Type B pancreatic cell (in vitro differentiated cells): Measurements from ENCODE around the gene CCNG2. TPM values are rescaled to one million over a fixed set of nuclear protein-coding genes. Genes with fewer than 3 reads are reported as not detected.

ENCODE experiments used
- DNase-seq: peaks from one replicate; pipeline ENCODE4 v3.0.0; 2021; ENCODE audit warnings: mixed read lengths; ENCODE audit not compliant: unreplicated experiment; ENCODE audit errors: extremely low spot score
- H3K27ac Mint-ChIP-seq: 2 replicates; pipeline ENCODE4 v1.8.0; 2021; ENCODE audit warnings: mild to moderate bottlenecking, mixed read lengths
- H3K27me3 Mint-ChIP-seq: 2 replicates; pipeline ENCODE4 v1.8.0; 2021; ENCODE audit warnings: mixed read lengths
- H3K36me3 Mint-ChIP-seq: 2 replicates; pipeline ENCODE4 v1.8.0; 2021; ENCODE audit warnings: mixed read lengths
- H3K4me1 Mint-ChIP-seq: one replicate; pipeline ENCODE4 v1.8.0; 2021; ENCODE audit warnings: mixed read lengths; ENCODE audit not compliant: unreplicated experiment
- H3K4me3 Mint-ChIP-seq: 2 replicates; pipeline ENCODE4 v1.8.0; 2021; ENCODE audit warnings: mild to moderate bottlenecking, mixed read lengths
- H3K9me3 Mint-ChIP-seq: 2 replicates; pipeline ENCODE4 v1.8.0; 2021; ENCODE audit warnings: mixed read lengths
- total RNA-seq: library from RNA; stranded (reverse); gene quantifications from 2 replicates; pipeline ENCODE4 v1.2.1, GENCODE V29; 2021; ENCODE audit warnings: low replicate concordance
- TF ChIP-seq, protein P1 (sequence below): fragments of 200-600 bp; sonication (generic); conservative IDR thresholded peaks from 2 replicates; pipeline ENCODE4 v1.5.0; 2021; ENCODE audit warnings: antibody characterized with exemption, mild to moderate bottlenecking

CCNG2 gene
- total RNA-seq, 1 donor from 2014 or later, result 67.9 TPM

- peaks cover 5% of the 10 kb centered on the region for H3K36me3 Mint-ChIP-seq
- no peaks in the 10 kb centered on the region for H3K9me3 Mint-ChIP-seq
- DNase-seq, result no peak
- peak overlapping the region; percentile 100 for H3K27ac Mint-ChIP-seq
- H3K27me3 Mint-ChIP-seq, result peaks cover 7% of the 10 kb centered on the region
- H3K4me1 Mint-ChIP-seq, result peaks cover 43% of the 10 kb centered on the region
- TF ChIP-seq, protein P1, sequence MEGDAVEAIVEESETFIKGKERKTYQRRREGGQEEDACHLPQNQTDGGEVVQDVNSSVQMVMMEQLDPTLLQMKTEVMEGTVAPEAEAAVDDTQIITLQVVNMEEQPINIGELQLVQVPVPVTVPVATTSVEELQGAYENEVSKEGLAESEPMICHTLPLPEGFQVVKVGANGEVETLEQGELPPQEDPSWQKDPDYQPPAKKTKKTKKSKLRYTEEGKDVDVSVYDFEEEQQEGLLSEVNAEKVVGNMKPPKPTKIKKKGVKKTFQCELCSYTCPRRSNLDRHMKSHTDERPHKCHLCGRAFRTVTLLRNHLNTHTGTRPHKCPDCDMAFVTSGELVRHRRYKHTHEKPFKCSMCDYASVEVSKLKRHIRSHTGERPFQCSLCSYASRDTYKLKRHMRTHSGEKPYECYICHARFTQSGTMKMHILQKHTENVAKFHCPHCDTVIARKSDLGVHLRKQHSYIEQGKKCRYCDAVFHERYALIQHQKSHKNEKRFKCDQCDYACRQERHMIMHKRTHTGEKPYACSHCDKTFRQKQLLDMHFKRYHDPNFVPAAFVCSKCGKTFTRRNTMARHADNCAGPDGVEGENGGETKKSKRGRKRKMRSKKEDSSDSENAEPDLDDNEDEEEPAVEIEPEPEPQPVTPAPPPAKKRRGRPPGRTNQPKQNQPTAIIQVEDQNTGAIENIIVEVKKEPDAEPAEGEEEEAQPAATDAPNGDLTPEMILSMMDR, result no peak
- peak overlapping the region; percentile 51 for H3K4me3 Mint-ChIP-seq
Measured at GRCh38 chr4:77154761-77155499, 2.1 kb upstream of the CCNG2 start.

- Mint-ChIP-seq H3K27me3 (peaks cover 7% of the 10 kb centered on the region), H3K4me3 (peak overlapping the region; percentile 99), H3K36me3 (peaks cover 10% of the 10 kb centered on the region), H3K27ac (peak overlapping the region; percentile 100), H3K4me1 (peaks cover 43% of the 10 kb centered on the region), H3K9me3 (no peaks in the 10 kb centered on the region)
- no peak for DNase-seq
- TF ChIP-seq, protein P1, result no peak
Measured at GRCh38 chr4:77155631-77156452, 1.2 kb upstream of the CCNG2 start.

GRCh38 chr4:77156533-77156911 lies 485 bp upstream of the CCNG2 start:
- Mint-ChIP-seq H3K27me3 (peaks cover 7% of the 10 kb centered on the region), H3K4me3 (peak overlapping the region; percentile 99), H3K4me1 (peaks cover 43% of the 10 kb centered on the region), H3K36me3 (peaks cover 11% of the 10 kb centered on the region), H3K27ac (peak overlapping the region; percentile 100), H3K9me3 (no peaks in the 10 kb centered on the region)
- DNase-seq, result no peak
- TF ChIP-seq, protein P1, result no peak

GRCh38 chr4:77157859-77158486 lies 966 bp downstream of the CCNG2 start:
- H3K27ac Mint-ChIP-seq, result peak overlapping the region; percentile 83
- H3K4me1 Mint-ChIP-seq, result peaks cover 37% of the 10 kb centered on the region
- peak; percentile 91 for DNase-seq
- peak overlapping the region; percentile 99 for H3K4me3 Mint-ChIP-seq
- peaks cover 7% of the 10 kb centered on the region for H3K27me3 Mint-ChIP-seq
- TF ChIP-seq, protein P1, result no peak
- H3K9me3 Mint-ChIP-seq, result no peaks in the 10 kb centered on the region
- peaks cover 20% of the 10 kb centered on the region for H3K36me3 Mint-ChIP-seq

DNA sequence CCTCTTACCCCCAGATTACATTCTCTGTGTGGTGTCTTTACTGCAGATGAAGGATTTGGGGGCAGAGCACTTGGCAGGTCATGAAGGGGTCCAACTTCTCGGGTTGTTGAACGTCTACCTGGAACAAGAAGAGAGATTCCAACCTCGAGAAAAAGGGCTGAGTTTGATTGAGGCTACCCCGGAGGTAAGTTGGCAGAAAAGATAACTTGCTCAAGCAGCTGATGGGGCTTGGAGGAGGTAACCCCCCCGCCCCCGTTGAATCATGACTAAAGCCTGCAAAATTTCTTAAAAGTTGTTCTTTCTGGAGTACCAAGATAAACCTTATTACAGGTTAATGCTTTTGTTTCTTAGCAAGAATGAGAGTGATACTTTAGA lies 1.5 kb downstream of the CCNG2 start:
- Mint-ChIP-seq H3K4me1 (peaks cover 38% of the 10 kb centered on the region), H3K4me3 (peak overlapping the region; percentile 99), H3K27ac (peak overlapping the region; percentile 83), H3K36me3 (peaks cover 25% of the 10 kb centered on the region), H3K27me3 (peaks cover 7% of the 10 kb centered on the region), H3K9me3 (no peaks in the 10 kb centered on the region)
- no peak for DNase-seq
- TF ChIP-seq, protein P1, result no peak
